ENCODE measurements around the gene AHNAK.
A peak's percentile ranks its signal among the peaks of the same experiment; 100 is the strongest.

Gene AHNAK

DNA sequence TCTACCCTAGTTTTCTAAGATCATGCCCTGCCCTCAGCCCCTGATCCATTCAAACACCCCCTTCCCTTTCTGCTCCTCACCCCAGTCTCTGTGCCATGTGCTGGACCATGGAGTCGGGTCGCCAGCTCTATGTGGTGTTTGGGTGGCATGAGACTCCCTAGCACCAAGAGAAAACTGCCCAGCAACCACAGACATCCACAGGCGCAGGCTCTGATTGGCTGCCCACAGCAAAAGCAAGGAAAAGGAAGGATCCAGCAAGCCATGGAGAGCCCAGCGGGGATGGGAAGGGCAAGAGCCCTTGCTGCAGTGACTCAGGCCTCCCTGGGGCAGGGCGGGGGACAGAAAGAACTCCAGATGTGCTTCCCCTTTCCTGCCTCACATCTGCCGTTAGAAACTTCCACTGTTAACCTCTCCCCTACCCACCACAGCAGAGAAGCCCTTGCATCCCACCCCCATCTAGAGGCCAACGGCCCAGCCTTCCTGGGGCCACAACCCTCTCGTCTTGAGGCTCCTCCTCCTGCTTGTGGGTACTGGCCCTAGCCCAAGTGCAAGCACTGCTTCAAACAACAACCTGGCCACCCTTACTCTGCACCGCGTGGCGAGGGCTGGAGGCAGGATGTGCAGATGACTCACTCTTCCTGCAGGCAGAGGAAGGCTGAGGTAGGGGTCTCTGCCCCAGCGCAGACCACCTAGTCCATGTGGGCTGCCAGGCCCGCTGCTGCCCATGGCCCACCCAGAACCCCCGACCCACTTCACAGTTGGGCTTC is 9.7 kb upstream of the AHNAK start:
- H3K4me1 ChIP-seq = peaks cover 4 to 80% (median 71%) of the 10 kb centered on the region in 4 donors
- peak overlapping the region; percentile 90 to 98 for H3K27ac ChIP-seq
- H3K27me3 ChIP-seq = no peaks in the 10 kb centered on the region
- H3K36me3 ChIP-seq = peaks cover 13 to 31% (median 15%) of the 10 kb centered on the region in 3 donors
- DNase-seq = peak; percentile 97
- no peaks in the 10 kb centered on the region for H3K9me3 ChIP-seq
- TF ChIP-seq, protein P1, sequence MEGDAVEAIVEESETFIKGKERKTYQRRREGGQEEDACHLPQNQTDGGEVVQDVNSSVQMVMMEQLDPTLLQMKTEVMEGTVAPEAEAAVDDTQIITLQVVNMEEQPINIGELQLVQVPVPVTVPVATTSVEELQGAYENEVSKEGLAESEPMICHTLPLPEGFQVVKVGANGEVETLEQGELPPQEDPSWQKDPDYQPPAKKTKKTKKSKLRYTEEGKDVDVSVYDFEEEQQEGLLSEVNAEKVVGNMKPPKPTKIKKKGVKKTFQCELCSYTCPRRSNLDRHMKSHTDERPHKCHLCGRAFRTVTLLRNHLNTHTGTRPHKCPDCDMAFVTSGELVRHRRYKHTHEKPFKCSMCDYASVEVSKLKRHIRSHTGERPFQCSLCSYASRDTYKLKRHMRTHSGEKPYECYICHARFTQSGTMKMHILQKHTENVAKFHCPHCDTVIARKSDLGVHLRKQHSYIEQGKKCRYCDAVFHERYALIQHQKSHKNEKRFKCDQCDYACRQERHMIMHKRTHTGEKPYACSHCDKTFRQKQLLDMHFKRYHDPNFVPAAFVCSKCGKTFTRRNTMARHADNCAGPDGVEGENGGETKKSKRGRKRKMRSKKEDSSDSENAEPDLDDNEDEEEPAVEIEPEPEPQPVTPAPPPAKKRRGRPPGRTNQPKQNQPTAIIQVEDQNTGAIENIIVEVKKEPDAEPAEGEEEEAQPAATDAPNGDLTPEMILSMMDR (IDR thresholded peaks at IDR 0.05) = no peak
- peak overlapping the region; percentile 9 to 15 for H3K4me3 ChIP-seq
- intact Hi-C loops (cut with DNase I; ENCODE audit: low total_unique reads) = no loop called here

DNA sequence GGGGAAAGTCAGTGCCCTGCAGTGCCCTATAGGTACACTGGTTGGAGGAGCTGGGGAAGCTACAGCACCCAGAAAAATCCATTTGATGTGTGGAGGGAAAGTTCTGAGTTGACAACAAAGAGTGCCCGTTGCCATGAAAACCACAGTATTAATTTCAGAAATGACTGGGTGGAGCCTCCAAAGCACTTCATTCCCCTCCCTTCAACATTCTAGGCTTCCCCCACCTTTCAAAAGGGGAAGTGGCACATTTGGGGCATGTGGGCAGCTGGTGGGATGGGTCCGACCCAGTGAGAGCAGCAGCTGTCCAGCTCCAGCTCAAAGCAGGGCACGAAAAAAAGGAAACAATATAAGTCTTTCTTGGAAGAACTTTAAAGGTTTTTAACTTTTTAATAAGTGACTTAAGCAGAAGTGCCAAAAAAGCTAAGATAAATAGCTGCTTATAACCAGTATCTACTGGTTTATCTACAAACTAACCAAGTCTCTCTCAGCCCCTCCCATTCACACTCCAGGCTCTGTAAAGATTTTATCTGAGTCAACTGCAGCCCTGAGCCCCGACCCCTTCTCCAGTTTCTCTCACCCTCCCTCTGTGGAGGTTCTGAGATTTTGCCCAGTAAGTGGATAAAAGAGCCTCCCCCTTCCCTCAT is 9.0 kb upstream of the AHNAK start:
- Histone ChIP-seq H3K27me3 (no peaks in the 10 kb centered on the region), H3K4me3 (peak overlapping the region in 1 of 2 donors; percentile 9), H3K36me3 (peaks cover 13 to 31% (median 15%) of the 10 kb centered on the region in 3 donors), H3K27ac (peak overlapping the region; percentile 90 to 98), H3K9me3 (no peaks in the 10 kb centered on the region), H3K4me1 (peaks cover 0 to 81% (median 70%) of the 10 kb centered on the region in 4 donors)
- TF ChIP-seq, protein P1 (IDR thresholded peaks at IDR 0.05) = no peak
- intact Hi-C loops (cut with DNase I; ENCODE audit: low total_unique reads) = no loop called here
- peak; percentile 63 to 77 for DNase-seq

DNA sequence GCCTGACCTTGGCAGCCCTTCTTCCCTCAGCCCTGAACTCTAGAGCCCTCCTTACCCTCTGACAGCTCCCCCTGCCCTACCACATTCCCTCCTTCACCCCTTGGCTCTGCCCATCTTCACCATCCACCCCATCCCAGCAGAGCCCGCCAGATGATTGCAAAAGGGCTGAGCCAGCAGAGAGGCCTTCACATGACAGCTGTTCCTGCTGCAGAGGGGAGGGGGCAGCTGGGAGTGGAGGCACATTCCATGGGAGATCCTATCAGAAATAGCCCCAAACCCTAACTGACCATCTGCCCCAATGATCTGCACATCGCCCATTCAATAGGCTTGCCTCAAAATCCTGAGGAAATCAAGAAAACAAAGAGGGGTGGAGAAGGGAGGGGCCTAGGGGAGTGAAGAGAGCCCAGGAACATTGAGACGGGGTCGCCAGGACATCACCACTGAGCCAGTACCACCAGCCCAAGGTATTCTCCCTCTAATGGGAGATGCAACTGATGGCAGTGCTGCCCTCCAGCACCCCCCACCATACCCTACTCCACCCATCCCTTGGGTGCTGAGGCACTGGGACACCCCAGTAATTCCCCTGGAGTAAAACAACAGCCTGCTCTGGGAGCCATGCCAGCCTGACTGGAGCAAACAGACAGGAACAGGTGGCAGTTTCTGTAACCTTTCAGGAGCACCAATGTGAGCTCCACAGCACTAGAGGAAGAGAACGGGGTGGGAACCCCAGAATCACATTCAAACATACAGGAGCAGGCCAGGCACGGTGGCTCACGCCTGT is 8.0 kb upstream of the AHNAK start:
- intact Hi-C loops (cut with DNase I; ENCODE audit: low total_unique reads) = no loop called here
- Histone ChIP-seq H3K4me3 (no peak overlapping the region), H3K27ac (peak overlapping the region; percentile 90 to 98), H3K9me3 (no peaks in the 10 kb centered on the region), H3K36me3 (peaks cover 5 to 21% (median 11%) of the 10 kb centered on the region in 3 donors), H3K27me3 (no peaks in the 10 kb centered on the region), H3K4me1 (peaks cover 0 to 80% (median 67%) of the 10 kb centered on the region in 4 donors)
- TF ChIP-seq, protein P1 (IDR thresholded peaks at IDR 0.05) = no peak
- peak; percentile 56 to 72 for DNase-seq

DNA sequence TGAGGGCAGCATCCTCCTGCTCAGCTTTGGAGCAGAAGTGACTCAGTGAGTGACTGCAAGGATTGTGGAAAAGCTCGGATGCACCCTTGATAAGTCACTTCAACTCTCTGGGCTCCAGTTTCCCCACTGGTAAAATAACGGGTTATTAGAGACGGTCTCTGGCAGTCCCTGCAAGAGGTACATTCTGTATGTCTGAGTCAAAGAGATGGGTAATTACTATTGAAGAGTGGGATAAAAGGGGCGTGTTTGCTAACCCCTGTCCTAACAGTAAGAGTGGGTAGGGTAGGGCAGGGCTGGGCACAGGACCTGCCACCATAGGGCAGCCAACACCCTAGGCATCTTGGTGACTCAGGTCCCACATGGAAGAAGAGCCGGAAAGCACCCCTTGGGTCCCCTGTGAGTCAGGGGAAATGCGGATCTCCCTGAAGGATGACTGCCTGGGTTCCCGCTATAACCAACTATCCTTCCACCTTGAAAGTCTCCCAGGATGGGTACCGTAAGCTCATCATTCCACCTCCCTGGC is 7.3 kb upstream of the AHNAK start:
- no peak for DNase-seq
- H3K4me1 ChIP-seq = peaks cover 0 to 85% (median 73%) of the 10 kb centered on the region in 4 donors
- peak overlapping the region; percentile 90 to 98 for H3K27ac ChIP-seq
- peaks cover 0 to 14% (median 4%) of the 10 kb centered on the region in 3 donors for H3K36me3 ChIP-seq
- intact Hi-C loops (cut with DNase I; ENCODE audit: low total_unique reads) = no loop called here
- H3K27me3 ChIP-seq = no peaks in the 10 kb centered on the region
- TF ChIP-seq, protein P1 (IDR thresholded peaks at IDR 0.05) = no peak
- peak overlapping the region in 1 of 2 donors; percentile 48 for H3K4me3 ChIP-seq
- no peaks in the 10 kb centered on the region for H3K9me3 ChIP-seq

DNA sequence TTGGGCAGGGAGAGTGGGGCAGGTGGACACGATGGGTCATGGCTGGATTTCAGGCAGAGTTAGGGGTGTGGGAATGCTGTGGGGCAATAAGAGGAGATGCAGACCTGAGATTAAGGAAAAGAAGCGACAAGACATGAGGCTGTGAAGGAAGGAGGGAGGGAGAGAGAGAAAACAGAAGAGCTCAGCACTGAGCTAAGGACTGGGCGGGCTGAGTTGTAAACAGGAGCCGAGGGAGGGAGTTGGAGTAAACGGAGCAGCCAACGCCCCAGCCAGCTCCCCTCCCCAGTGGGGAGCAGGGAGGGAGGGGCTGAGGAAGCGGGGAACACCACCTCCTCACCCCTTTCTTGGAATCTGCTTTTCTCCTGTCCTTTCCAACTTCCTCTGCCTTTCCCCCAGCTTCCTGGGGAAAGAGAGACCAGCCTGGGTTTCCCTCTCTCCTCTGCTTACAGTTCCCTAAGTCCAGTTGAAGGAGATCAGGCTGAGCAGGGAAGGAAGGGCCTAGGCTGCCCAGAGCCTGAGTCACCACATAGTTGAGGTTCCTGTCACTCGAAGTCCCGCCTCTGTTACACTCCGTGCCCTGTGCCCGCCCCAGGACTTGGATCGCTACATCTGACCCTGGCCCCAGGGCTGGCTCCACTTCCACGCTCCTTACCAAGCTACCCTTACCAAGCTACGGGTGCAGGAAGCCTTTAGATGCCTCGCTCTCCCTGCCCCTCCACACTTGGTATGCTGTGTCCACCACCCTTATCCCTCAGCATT is 6.7 kb upstream of the AHNAK start:
- H3K4me3 ChIP-seq = peak overlapping the region; percentile 30 to 48
- H3K27ac ChIP-seq = peak overlapping the region; percentile 90 to 98
- peak; percentile 93 to 96 for DNase-seq
- H3K27me3 ChIP-seq = no peaks in the 10 kb centered on the region
- no peaks in the 10 kb centered on the region for H3K9me3 ChIP-seq
- TF ChIP-seq, protein P1 (IDR thresholded peaks at IDR 0.05) = no peak
- intact Hi-C loops (cut with DNase I; ENCODE audit: low total_unique reads) = no loop called here
- H3K4me1 ChIP-seq = peaks cover 0 to 92% (median 80%) of the 10 kb centered on the region in 4 donors
- peaks cover 0 to 7% (median 0%) of the 10 kb centered on the region in 3 donors for H3K36me3 ChIP-seq
